HG03442 (cell line): Measurements from ENCODE around the gene SEMA3C.
A peak's percentile ranks its signal among the peaks of the same experiment; 100 is the strongest.

Source experiments
- ATAC-seq: cut with Tn5 transposase; IDR thresholded peaks from one replicate; pipeline ENCODE4 v1.9.1; 2021; ENCODE audit warnings: mild to moderate bottlenecking, moderate library complexity; ENCODE audit not compliant: unreplicated experiment

Gene SEMA3C

DNA sequence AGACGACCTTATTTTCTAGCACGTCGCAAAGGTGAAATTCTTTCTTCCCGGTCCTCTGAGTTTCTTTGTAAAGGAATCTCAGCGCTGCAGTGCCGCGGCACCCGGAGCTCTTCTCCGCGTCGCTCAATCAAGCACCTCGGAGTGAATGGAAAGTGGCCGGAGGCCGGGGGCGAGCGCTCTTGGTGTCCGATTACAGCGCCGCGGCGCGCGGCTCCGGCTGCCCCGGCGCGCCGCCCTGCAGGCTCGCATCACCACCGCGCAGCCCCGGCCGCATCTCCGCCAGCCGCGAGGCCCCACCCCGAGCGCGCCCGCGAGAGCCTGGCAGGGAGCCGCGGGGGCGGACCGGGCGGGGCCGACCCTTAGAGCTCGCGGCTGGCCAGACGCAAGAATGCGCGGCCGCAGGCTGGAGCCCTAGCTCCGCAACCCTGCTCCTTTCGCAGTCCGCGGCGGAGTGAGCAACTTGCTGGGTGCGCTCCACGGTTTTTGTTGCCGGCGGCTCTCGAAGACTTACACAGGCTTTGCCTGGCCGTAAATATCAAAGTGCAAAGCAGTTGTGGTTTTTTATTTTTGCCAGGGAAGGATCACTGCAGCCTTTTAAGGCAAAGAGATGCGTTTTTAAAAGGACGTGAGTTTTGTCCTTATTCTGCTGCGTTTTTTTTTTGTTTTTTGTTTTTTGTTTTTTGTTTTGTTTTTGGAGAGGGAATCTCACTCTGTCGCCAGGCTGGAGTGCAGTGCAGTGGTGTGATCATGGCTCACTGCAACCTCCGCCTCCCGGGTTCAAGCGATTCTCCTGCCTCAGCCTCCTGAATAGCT, at the start of gene SEMA3C:
Gene SEMA3C, minus strand, starts transcription at position 143 of the 813 bp plus-strand sequence. CDS start 2,270 bp downstream, outside the sequence.
- peak; percentile 69 for ATAC-seq

DNA sequence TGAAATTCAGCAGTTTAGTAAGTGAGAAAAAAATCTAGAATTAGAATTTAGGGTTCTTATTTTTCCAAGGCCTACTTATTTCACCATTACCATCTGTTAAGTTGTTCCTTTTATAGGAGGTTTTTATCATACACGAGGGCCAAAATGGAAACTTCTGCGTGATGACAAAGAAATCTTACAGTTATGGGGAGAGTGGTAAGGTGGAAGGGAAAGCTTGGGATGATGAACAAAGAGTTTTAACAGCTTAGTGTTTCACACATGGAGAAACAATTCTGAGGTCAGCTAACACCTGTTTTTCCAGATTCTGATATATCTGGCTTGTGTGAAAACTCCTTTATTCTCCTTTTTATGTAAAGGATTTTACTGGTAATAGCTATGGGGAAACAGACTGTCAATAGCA, 49.8 kb upstream of the SEMA3C start:
- ATAC-seq, result no peak

DNA sequence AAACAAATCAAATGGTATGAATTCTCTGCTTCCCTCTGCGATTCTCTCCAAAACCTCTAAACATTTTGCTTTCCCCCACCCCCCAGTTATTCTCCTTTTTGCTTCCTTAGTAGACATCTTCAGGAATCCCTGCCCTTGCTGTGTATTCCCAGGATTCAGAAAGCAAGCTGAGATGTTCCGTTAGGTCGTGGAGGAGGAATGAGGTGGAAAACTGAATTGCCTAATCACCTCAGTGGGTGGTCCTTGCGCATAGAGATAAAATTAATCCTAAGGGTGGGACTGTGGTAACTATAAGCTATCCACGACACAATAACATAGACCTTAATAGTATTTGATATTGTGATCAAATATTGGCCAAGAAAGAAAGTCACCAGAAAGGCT, 49.1 kb upstream of the SEMA3C start:
- ATAC-seq, result no peak

DNA sequence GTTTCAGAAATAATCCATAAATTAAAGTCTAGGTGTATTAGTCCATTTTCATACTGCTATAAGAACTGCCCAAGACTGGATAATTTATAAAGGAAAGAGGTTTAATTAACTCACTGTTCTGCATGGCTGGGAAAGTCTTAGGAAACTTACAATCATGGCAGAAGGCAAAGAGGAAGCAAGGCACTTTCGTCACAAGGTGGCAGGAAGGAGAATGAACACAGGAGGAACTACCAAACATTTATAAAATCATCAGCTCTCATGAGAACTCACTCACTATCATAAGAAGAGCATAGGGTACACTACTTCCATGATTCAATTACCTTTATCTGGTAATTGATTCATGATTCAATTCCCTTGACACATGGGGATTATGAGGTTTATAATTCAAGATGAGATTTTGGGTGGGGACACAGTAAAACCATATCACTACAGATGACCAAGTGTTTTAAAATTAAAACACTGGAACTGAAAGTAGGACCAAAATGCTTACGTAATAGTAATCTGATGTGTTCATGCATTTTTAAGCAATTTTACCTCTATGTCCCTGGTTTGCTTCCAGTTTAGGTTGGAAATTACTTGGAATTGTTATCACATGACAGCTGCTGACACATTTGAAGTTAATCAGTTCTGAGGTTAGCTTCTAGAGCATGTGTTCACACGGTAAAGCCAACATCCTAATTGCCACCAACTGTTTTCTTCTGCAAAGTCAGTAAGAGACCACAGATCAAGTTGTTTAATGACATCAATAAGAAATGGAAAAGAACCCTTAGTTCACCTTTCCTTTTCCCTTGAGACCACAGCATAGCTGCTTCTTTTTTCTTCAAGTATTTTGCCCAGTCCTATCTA, 48.4 kb upstream of the SEMA3C start:
- ATAC-seq, result no peak

DNA sequence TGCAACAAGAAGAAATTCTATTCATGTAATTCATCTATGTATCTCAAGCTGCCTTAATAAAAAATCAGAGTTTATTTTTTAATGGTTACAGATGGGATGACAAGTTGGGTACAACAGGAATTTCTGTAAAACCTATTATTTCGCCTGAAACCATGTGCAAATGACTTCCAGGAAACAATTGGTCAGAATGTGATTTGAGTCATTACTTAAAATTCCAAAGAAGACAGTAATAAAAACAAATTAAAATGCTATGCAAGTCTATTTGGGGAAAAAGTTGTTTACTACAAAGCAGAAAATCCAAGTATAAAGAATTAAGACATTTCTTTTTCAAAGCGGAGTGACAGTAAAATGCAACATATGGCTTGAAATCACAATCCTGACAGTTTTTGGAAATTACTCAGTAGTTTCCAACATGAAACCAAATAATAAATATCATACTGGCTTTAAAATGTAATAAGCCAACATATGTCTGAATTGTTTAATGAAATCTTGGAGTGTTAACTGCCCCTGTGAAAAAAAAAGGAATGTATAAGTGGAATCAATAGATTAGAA, 41.5 kb upstream of the SEMA3C start:
- no peak for ATAC-seq

DNA sequence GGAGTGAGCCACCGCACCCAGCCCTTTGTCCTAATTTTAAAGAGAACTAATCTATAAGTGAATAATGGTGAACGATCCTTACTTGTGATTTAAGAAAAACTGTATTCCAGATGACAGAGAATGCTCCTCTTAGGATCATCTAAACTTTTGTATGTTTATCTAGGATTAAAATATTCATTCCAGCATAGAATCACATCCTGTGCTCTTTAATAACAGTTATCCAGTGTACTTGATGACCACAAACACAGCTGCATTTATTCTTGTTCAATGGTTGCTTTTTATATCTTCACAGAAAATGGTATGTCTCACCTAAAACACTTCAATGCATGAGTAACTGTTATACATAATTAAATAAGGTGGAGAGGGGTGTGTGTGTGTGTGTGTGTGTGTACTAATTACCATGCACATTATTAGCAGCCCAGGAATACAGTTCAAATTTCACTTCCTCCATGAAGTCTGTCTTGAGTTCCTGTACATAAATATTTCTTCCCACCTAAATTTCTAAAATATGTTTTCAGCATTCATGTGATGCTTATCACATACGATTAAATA, 38.5 kb upstream of the SEMA3C start:
- no peak for ATAC-seq

DNA sequence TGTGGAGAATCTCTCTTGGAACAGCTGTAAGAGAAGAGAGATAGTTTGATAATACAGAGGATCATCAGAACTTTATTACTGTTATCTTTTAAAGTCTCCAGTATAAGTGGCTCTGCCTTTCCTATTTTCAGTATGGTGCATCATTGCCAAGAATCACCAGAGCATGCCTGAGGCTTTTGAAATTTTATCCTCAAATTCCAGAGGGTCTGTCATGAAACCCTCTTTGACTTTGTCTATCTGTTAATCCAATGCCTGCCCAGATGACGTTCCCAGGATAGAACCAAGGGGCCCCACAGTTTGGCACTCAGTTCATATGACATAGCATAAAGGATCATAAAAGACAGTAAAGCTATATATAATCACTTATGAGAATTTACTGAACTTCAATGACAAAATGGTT, 35.3 kb upstream of the SEMA3C start:
- ATAC-seq, result no peak

DNA sequence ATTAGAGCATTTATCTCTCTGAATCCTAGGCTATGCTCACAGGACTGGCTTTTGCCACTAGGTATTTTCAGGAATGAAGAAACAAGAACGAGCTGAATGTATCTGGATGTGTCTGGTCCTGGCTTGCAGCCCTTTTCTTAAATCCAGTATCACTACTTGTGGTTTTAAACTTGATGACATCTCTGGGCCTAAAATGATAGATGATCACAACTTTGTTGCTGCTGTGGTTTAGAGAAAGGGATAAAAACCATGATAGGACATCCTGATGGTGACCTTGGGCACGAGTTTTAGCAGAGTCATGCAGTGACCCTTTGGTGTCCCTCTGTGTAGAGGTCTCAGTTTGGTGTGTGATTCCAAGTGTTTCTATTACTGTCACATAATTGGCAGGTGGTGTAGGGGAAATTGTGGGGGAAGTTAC, 31.7 kb upstream of the SEMA3C start:
- ATAC-seq, result no peak

DNA sequence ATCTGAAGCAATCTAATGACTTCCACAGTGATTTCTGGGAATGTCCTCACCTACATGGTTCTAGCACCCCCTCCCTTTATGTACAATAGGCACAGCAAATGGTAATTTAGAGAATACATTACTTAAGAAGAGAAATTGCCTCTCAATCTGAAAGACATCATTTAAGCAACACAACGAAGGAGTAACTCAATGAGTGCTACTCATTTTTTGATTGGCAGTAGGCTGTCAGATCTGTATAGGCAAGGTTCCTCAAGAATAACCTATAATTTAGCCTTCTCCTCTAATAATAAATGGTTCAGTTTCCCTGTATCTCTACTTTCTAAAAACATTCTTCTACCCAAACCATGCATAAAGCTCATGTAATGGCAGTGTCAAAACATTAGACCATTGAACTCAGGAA, 30.6 kb upstream of the SEMA3C start:
- ATAC-seq, result no peak

DNA sequence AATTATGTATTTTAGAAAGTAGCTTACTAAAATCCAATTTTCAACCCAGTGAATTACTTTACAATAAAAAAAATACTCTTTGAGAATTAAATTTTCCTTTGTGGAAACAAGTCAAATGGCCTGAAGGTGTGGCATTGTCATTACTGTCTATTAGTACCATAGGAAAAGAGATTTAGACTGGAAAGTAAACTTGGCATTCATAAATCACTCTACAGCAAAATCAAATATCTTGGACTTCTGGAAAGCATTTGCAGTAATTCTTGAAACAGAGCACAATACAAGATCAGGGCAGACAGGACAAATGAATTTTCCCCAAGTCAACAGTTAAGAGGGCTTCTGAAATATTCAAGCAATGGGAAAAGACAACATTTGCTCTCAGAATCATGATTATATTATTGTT, 28.0 kb upstream of the SEMA3C start:
- ATAC-seq, result no peak

DNA sequence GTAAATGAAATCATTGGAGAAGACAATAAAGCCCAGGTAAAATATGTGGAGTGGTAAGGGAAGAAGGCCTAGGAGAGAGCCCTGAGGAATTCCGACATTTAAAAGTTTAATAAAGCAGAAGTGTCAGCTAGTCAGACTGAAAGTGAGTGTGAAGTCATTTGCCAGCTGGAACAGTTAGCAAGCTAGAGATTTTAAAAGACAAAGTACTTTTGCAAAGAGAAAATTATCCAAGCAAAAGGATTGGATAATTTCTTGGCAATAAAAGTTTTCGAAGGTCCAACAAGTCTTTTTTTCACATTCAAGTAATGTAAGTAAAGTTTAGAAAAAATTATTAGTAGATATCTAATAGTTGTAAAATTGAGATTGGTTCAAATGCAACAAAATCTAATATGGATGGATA, 27.1 kb upstream of the SEMA3C start:
- no peak for ATAC-seq

DNA sequence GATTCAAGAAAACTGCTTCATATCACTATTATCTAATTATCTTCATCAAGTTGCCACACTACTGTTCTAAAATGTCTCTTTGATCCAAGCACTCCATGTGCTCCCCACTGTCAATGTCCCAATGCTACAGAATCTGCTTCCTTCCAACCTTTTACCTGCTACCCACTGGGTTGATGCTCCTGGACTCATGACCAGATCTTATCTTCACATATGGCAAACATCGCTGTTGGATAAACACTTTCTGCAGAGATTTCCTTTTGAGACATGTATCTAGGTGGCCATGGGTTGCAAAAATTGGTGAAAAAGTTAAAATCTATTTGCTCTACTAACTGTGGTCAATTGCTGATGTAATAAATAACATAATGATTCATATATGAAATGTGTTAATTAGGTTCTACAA, 24.5 kb upstream of the SEMA3C start:
- ATAC-seq, result no peak

DNA sequence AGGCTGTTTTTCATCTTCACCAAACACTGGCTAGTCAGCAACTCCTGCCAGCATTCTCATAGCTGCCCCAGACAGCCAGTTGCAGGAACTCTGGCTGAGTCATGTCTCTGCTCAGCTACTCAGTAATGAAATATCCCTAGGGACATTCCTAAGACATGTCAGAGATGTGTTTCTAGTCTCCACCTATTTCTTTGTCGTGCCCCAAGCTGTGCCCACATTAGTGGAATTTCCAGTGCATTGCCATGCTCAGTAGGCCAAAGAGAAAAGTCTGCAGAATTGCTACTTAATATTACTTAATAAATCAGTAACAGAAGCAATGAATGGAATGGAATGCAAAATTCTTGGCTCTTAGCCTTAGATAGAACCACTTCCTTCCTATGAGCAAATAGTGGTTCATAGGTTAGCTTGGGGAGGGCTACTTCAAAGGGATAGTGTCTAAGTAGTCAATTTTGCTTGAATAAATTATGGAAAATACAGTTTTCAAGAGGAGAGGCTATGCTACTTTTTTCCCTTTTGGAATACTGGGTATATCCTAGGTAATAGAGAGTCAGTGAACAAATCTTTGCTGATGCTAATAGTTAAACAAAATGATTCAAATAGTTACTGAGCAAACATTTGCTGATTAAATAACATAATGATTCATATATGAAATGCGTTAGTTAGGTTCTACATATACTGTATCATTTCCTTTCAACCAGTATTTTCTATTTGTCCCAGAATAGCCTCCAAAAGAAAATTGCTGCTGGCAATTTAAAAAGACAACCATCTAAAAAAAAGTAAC, 23.6 kb upstream of the SEMA3C start:
- ATAC-seq, result no peak

DNA sequence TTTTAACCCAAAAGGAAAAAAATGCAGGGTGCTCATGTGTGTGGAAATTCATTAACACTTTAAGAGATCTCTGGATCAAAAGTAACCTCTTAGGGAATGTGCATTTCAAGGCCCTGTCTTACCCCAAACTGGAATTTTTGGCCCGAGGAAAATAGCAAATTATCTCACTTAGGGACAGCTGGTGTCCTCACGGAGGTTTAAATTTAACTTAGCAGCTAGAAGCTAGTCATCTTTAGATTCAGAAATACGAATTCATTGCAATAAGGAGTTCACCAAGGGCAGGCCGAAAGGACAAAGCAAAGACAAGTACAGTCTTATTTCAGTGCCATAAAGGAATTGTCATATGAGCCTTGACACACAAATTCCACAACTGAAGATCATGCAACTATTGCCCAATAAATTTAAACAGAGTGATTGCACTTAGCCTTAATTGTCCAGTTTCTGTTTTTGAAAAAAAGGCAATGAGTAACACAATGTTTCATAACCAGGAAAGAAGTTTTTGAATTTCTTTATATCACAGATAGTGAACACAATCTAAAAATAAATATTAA, 22.4 kb upstream of the SEMA3C start:
- ATAC-seq, result no peak

DNA sequence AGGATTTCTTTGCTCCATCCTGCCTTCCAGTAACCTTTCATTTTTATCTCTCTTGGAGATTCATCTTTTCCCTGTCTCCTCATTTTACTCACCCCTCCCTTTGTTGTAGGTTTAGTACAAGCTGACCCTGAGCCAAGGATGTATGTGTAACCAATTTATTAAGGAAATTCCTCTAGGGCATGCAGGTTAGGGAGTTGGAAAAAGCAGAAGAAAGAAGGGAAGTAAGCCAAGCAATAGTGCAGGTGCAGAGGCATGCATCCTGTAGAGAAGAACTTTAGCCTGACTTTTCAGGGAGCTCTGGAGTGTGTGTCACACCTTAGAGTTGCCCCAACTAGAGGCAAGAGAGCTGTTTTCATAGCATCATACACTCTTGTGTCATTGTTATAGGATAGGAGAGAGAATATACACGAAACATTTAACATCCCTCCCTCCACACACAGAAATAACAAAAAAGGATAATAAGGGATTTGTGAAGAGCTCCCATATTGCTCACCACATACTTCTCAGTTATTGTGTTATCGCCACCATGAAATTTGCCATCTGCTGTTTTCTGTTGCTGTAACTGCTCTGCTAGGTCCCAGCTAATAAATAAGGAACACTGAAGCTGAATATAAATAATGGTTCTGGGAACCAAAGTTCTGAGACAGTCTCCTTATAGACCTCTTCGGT, 21.8 kb upstream of the SEMA3C start:
- ATAC-seq, result no peak

DNA sequence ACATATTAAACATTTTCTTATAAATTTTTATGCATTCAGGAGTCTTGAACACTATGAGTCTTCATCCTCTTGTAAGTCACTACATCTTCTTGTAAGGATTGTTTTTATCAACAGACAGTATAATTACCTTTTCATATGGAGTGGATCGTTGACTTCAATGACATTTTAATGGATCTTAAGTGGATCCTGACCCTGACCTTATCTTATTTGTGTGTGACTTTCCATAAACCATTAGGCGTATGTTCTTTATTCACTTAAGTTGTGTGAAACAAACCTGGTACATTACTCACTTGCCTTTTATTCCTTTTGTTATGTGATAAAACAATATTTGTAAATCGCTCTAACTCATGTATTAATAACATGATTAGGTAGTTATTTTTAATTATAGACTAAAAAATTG, 18.5 kb upstream of the SEMA3C start:
- no peak for ATAC-seq

DNA sequence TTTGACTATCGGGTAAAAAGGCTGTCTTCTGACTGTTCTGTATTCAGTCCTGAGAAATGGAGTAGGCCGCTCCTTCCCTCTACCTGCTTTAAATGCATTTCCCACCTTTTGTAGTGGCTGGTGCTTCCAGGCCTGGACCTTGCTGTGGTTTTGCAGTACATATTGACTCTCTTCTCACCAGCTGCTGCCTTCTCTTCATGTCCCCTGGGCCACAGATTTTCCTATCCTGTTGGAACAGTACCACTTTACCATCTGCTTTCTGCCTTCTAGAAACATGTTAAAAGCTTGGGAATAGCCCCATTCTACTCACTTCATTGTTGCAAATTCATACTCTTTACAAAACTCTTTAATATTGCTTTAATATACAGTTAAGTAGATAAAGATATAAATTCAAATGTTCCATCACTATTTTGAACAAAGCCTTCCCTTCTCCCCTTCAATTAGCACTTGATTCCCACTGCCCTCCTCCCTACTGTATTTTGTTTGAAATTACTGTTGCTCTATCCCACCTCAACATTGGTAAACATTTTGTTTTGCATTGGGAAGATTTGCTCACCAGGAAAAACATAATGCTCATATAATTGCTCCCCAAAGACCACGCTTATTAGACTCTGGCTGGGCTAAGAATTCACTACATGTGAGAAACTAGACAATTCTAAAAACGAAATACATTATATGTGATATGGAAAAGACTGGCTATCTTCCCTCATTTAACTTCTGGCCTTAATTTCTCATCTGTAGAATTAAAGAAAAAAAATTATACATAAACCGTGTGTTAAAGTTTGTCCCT, 17.3 kb upstream of the SEMA3C start:
- no peak for ATAC-seq

DNA sequence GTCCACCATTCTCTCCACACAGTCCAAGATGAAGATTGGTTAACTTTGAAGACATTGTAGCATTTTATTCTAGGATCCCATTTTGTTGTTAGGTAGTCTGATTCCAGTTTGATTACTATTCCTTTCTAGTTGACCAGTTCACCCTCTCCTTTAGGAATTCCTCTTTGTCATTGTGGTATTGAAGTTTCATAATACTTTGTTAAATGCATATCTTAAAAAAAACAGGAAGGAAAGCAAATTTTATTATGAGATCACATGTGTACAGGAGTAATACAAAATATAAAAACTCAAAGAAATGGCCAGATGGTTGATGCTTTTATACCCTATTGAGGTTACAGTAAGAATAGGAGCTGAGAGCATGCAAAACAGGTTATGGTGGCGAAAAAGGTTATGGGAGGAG, 15.5 kb upstream of the SEMA3C start:
- no peak for ATAC-seq

DNA sequence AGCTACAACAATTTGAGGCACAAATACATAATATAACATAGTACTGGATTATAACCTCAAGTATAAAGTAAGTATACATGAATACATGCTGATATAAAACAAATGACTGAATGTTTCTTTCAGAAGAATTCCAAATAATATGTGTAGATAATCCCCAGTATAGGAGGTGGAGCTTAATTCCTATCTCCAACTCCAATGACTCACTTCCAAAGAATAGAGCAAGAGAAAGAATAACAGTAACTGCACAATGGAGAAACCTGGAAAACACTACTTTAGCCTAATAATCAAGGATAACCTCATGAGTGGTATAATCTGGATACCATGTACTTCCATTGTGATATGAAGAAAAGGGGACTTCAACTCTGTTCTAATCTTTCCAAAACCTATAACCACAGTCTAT, 13.7 kb upstream of the SEMA3C start:
- no peak for ATAC-seq
